ENCODE results near the gene RNF152. TPM values are rescaled to one million over a fixed set of nuclear protein-coding genes. Genes with fewer than 3 reads are reported as not detected.

RNF152 gene
- total RNA-seq, 1 experiment from 2014 or later: 2.3 TPM

DNA sequence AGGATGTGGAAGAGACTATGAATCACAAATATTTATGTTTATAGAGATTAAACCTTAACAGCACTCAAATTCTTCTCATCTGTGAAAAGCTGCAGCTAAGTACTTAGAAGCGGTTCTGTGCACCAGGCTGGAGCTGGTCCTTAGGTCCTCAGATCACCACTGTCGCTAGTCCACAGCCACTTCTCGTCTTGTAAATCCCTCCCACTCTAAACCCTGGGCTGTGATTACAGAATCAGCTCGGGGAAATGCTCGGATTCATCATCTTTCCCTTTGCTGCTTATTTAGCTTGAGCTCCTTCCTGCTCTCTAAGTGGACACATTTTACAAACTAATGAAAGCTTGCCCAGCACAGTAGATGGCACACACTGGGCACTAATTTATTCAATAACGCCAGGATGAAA is 61.7 kb downstream of the RNF152 start:
- Histone ChIP-seq H3K18ac (ENCODE audit: insufficient read length, low read depth, low read length) (no peak overlapping the region), H3K4me2 (ENCODE audit: insufficient read depth, insufficient read length, low read length) (no peak overlapping the region), H4K91ac (ENCODE audit: insufficient read length, low read depth, low read length) (no peak overlapping the region), H2BK12ac (ENCODE audit: insufficient read length, low read depth, low read length) (no peak overlapping the region), H2BK120ac (ENCODE audit: low read depth, low read length, poor library complexity, severe bottlenecking) (no peak overlapping the region), H4K5ac (ENCODE audit: insufficient read length, low read depth, low read length) (no peak overlapping the region), H3K4me1 (ENCODE audit: insufficient read depth, low read length) (peaks cover 3% of the 10 kb centered on the region; the same call in 1 of the 2 replicates), H3K27me3 (ENCODE audit: insufficient read depth, low read length) (no peaks in the 10 kb centered on the region), H2BK5ac (ENCODE audit: insufficient read length, low read length) (no peak overlapping the region), H3K27ac (ENCODE audit: insufficient read length, low read depth, low read length) (no peak overlapping the region), H3T11ph (ENCODE audit: low read length) (no peak overlapping the region), H4K20me1 (ENCODE audit: control insufficient read depth, insufficient read depth, insufficient read length) (no peaks in the 10 kb centered on the region), H2BK20ac (ENCODE audit: low read depth, low read length, poor library complexity, severe bottlenecking) (no peak overlapping the region), H2AK5ac (ENCODE audit: insufficient read length, low read length) (no peak overlapping the region), H2AFZ (ENCODE audit: low read length) (no peak overlapping the region), H3K14ac (ENCODE audit: insufficient read depth, low read length) (no peak overlapping the region), H2BK15ac (ENCODE audit: low read depth, low read length) (no peak overlapping the region), H3K23ac (ENCODE audit: insufficient read length, low read depth, low read length) (no peak overlapping the region), H3K9me3 (ENCODE audit: control insufficient read depth, low read depth, low read length) (no peaks in the 10 kb centered on the region), H3K4ac (ENCODE audit: low read depth, low read length) (no peak overlapping the region), H3K23me2 (ENCODE audit: insufficient read length, low read depth, low read length, poor library complexity, severe bottlenecking) (no peaks in the 10 kb centered on the region), H3K9ac (ENCODE audit: extremely low read depth, insufficient read length, low read length) (no peak overlapping the region), H3K79me1 (ENCODE audit: insufficient read depth, low read depth, low read length, poor library complexity, severe bottlenecking) (no peaks in the 10 kb centered on the region), H3K79me2 (ENCODE audit: insufficient read depth, low read length) (no peaks in the 10 kb centered on the region), H4K8ac (replicated peaks; ENCODE audit: insufficient read length, low read depth, low read length) (no peak overlapping the region), H3K56ac (ENCODE audit: insufficient read length, low read depth, low read length) (no peak overlapping the region)
- H3K4me3 Mint-ChIP-seq: no peak overlapping the region
- H3K9me3 Mint-ChIP-seq: peaks cover 0 to 2% of the 10 kb centered on the region in 2 experiments; a peak in 1 of 5 replicates
- no CpG with 5 or more reads among the region's 6 CpGs for WGBS (ENCODE audit: extremely low coverage, insufficient read length, low lambda C conversion rate)
- TF ChIP-seq CTCF (conservative IDR thresholded peaks at IDR 0.05): no peak
- no peak for DNase-seq
- peaks cover 0 to 4% (median 0%) of the 10 kb centered on the region in 3 experiments; a peak in 3 of 7 replicates for H3K36me3 Mint-ChIP-seq (ENCODE audit: insufficient read depth in 1 of 3, low read depth in 3 of 3)
- H3K27me3 Mint-ChIP-seq (ENCODE audit: low read depth): no peaks in the 10 kb centered on the region
- no peak overlapping the region; a peak in 1 of 7 replicates for H3K27ac Mint-ChIP-seq
- H3K4me1 Mint-ChIP-seq: peaks cover 11 to 13% of the 10 kb centered on the region in 2 experiments
